ENCODE measurements around the gene CLP1. TPM values are rescaled to one million over a fixed set of nuclear protein-coding genes. Genes with fewer than 3 reads are reported as not detected.

CLP1 gene
- polyA plus RNA-seq, 1 donor from 2014 or later = 18.2 TPM

DNA sequence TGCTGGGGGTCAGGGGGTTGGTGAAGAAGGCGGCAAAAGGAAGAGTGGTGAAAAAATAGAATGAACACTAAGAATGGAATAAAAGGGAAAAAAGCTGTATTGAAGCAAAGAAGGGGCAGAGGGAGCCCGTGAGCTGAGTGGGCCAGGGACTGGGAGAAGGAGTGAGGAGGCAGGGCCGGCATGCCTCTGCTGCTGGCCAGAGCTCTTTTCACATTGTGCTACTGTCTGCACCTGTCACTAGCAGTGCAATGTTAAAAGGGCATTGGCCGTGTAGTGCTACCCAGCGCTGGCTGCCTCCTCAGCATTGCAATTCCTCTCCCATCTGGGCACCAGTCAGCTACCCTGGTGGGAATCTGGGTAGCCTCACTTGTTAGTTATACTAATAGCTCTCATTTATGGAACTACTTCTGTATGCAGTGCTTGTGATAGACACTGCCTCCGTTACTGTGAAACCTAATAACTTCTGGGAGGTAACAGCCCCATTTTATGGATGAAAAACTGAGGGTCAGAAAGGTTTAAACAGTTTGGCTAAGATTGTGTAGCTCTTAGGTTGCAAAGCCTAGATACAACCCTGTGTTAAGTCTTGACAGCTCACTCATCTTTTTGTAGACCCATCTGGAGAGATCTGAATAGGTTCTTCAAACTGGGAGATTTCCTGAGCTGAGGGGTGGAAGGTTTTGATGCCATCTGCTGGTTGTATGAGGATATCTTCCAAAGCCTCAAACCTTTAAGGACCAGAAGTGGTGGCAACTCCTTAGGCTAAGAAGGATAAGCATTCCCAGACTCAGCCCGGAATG is 16.4 kb upstream of the CLP1 start (continued):
- TF ChIP-seq CTCF (IDR thresholded peaks at IDR 0.05; ENCODE audit: poor library complexity, severe bottlenecking) (peak; percentile 62), MXI1 (conservative IDR thresholded peaks at IDR 0.05; ENCODE audit: poor library complexity, severe bottlenecking) (no peak)

DNA sequence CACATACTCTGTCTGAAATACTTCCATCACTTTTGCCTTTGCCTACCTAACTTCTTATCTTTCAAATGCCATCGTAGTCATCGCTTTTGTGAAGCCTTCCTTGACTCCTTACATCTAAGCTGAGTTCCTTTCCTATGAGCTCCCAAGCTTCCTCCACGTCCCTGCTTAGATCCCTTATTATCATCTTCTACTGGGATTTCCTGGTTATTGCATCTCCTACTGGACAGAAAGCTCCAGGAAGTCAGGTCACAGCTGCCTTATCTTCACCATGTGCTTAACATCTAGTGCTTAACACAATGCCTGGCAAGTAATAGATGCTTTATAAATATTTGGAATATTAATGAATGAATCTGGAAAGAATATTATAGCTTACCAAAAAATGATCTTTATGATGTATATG is 13.8 kb upstream of the CLP1 start:
- H3F3A ChIP-seq (ENCODE audit: insufficient read depth, low read length, poor library complexity, severe bottlenecking) = no peaks in the 10 kb centered on the region
- H3K27ac ChIP-seq (ENCODE audit: low read length) = no peak overlapping the region
- no peak overlapping the region for H3K4me3 ChIP-seq (ENCODE audit: low read length)
- peaks cover 34% of the 10 kb centered on the region for H3K79me2 ChIP-seq (replicated peaks; ENCODE audit: insufficient read depth, low read length)
- no peak overlapping the region for H2AFZ ChIP-seq (ENCODE audit: low read depth, low read length)
- TF ChIP-seq, protein P1, sequence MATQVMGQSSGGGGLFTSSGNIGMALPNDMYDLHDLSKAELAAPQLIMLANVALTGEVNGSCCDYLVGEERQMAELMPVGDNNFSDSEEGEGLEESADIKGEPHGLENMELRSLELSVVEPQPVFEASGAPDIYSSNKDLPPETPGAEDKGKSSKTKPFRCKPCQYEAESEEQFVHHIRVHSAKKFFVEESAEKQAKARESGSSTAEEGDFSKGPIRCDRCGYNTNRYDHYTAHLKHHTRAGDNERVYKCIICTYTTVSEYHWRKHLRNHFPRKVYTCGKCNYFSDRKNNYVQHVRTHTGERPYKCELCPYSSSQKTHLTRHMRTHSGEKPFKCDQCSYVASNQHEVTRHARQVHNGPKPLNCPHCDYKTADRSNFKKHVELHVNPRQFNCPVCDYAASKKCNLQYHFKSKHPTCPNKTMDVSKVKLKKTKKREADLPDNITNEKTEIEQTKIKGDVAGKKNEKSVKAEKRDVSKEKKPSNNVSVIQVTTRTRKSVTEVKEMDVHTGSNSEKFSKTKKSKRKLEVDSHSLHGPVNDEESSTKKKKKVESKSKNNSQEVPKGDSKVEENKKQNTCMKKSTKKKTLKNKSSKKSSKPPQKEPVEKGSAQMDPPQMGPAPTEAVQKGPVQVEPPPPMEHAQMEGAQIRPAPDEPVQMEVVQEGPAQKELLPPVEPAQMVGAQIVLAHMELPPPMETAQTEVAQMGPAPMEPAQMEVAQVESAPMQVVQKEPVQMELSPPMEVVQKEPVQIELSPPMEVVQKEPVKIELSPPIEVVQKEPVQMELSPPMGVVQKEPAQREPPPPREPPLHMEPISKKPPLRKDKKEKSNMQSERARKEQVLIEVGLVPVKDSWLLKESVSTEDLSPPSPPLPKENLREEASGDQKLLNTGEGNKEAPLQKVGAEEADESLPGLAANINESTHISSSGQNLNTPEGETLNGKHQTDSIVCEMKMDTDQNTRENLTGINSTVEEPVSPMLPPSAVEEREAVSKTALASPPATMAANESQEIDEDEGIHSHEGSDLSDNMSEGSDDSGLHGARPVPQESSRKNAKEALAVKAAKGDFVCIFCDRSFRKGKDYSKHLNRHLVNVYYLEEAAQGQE (IDR thresholded peaks at IDR 0.05; ENCODE audit: borderline replicate concordance) = no peak
- TF ChIP-seq RAD21 (conservative IDR thresholded peaks at IDR 0.05) = no peak
- no peak for TF ChIP-seq CTCF (IDR thresholded peaks at IDR 0.05; ENCODE audit: poor library complexity, severe bottlenecking)
- no peak for TF ChIP-seq POLR2AphosphoS5 (IDR thresholded peaks at IDR 0.05)
- no peak for TF ChIP-seq TAF1 (IDR thresholded peaks at IDR 0.05; ENCODE audit: low read depth)
- TF ChIP-seq MXI1 (conservative IDR thresholded peaks at IDR 0.05; ENCODE audit: poor library complexity, severe bottlenecking) = no peak
- TF ChIP-seq EZH2 (IDR thresholded peaks at IDR 0.05; ENCODE audit: borderline replicate concordance, insufficient read depth, low read length, poor library complexity, severe bottlenecking) = no peak
- no peak for TF ChIP-seq EP300 (conservative IDR thresholded peaks at IDR 0.05; ENCODE audit: poor library complexity, severe bottlenecking)
- no peak for TF ChIP-seq SMC3 (conservative IDR thresholded peaks at IDR 0.05; ENCODE audit: poor library complexity)
- H3K27me3 ChIP-seq (ENCODE audit: insufficient read depth, low read depth, low read length) = no peaks in the 10 kb centered on the region
- no peak overlapping the region for H3K9ac ChIP-seq (ENCODE audit: low read length)
- H3K9me2 ChIP-seq (ENCODE audit: insufficient read depth, low read length) = no peaks in the 10 kb centered on the region
- H3K36me3 ChIP-seq (ENCODE audit: insufficient read depth, low read length) = no peaks in the 10 kb centered on the region
- H3K9me3 ChIP-seq (ENCODE audit: low read length) = no peaks in the 10 kb centered on the region
- H4K20me1 ChIP-seq (ENCODE audit: insufficient read depth) = no peaks in the 10 kb centered on the region
- no peak overlapping the region for H3K4me2 ChIP-seq (ENCODE audit: low read length)
